MCF 10A (cell line): ENCODE data around the gene RBM20. TPM values are rescaled to one million over a fixed set of nuclear protein-coding genes. Genes with fewer than 3 reads are reported as not detected.

Experiments
- BruUV-seq: library from RNA; stranded (reverse); fragments of 400-500 nt; replicated peaks from 2 replicates; lab custom pipeline; 2021; lab: Mats Ljungman, UMichigan
- CTCF ChIA-PET: fragments of 300-600 bp; sonication (Branson Sonifier 250); formaldehyde crosslinking; extraction: SDS; loops from one replicate; lab custom pipeline; 2021; ENCODE audit warnings: antibody characterized with exemption, inconsistent platforms; lab: Yijun Ruan, JAX
- POLR2A ChIA-PET: fragments of 300-600, 350-650 bp; sonication (Branson Sonifier 250); formaldehyde crosslinking; extraction: SDS; loops from one replicate; lab custom pipeline; 2020; ENCODE audit warnings: antibody characterized with exemption, inconsistent platforms; lab: Yijun Ruan, JAX
- DNase-seq: peaks from one replicate; pipeline ENCODE4 v3.0.0-alpha.2; 2018; ENCODE audit not compliant: unreplicated experiment
- H3K27ac Mint-ChIP-seq: one replicate; pipeline ENCODE4 v1.8.0; 2022; ENCODE audit warnings: mild to moderate bottlenecking, low read depth, mixed read lengths; ENCODE audit not compliant: unreplicated experiment
- H3K27me3 Mint-ChIP-seq: one replicate; pipeline ENCODE4 v1.8.0; 2022; ENCODE audit warnings: mixed read lengths; ENCODE audit not compliant: insufficient read depth, unreplicated experiment
- H3K36me3 Mint-ChIP-seq: one replicate; pipeline ENCODE4 v1.8.0; 2022; ENCODE audit warnings: mild to moderate bottlenecking, moderate library complexity, mixed read lengths; ENCODE audit not compliant: insufficient read depth, unreplicated experiment
- H3K4me1 Mint-ChIP-seq: one replicate; pipeline ENCODE4 v1.8.0; 2022; ENCODE audit warnings: mixed read lengths; ENCODE audit not compliant: insufficient read depth, unreplicated experiment
- H3K4me3 Mint-ChIP-seq: one replicate; pipeline ENCODE4 v1.8.0; 2022; ENCODE audit warnings: mild to moderate bottlenecking, moderate library complexity, mixed read lengths; ENCODE audit not compliant: unreplicated experiment
- H3K9me3 Mint-ChIP-seq: one replicate; pipeline ENCODE4 v1.8.0; 2022; ENCODE audit warnings: mixed read lengths; ENCODE audit not compliant: unreplicated experiment
- intact Hi-C: fragments of 100-400 bp; cut with micrococcal nuclease; formaldehyde crosslinking; loops from 2 replicates; pipeline ENCODE4 v1.14.1; 2022
- total RNA-seq: library from RNA; stranded (reverse); gene quantifications from 2 replicates; pipeline ENCODE4 v1.2.3, GENCODE V29; 2022
- TF ChIP-seq, protein P1 (sequence below): fragments of 200-600 bp; IDR thresholded peaks from one replicate; pipeline ENCODE4 v1.8.0; 2022; ENCODE audit warnings: antibody characterized with exemption, mild to moderate bottlenecking; ENCODE audit not compliant: unreplicated experiment

Gene RBM20
- total RNA-seq, 1 experiment from 2014 or later, result not detected

DNA sequence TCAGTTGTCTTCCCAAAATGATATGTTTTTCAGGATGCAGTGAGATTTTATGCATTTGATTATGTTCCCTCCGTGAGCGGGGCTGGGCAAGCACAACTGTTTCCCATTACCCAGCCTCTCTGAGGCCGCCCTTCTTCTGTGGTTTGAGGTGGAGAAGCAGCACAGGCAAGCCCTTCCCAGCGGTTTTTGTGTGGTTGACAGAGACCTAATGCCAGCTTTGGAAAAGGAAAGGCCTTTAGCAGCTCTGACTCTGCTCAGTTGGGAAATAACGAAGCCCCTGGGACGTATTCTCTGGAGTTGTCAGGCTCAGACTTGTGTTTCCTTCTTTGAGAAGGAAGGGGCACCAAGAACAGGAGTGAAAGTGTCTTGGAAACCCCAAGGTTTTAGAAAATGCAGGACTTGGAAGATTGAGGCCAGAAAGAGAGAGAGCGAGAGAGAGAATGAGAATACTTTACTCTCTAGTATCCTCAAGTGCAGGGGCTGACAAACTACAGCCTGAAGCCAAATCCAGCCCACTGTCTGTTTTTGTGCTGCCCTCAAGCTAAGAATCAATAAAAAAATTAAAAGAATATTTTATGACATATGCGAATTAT lies 207.0 kb downstream of the RBM20 start:
- TF ChIP-seq, protein P1, sequence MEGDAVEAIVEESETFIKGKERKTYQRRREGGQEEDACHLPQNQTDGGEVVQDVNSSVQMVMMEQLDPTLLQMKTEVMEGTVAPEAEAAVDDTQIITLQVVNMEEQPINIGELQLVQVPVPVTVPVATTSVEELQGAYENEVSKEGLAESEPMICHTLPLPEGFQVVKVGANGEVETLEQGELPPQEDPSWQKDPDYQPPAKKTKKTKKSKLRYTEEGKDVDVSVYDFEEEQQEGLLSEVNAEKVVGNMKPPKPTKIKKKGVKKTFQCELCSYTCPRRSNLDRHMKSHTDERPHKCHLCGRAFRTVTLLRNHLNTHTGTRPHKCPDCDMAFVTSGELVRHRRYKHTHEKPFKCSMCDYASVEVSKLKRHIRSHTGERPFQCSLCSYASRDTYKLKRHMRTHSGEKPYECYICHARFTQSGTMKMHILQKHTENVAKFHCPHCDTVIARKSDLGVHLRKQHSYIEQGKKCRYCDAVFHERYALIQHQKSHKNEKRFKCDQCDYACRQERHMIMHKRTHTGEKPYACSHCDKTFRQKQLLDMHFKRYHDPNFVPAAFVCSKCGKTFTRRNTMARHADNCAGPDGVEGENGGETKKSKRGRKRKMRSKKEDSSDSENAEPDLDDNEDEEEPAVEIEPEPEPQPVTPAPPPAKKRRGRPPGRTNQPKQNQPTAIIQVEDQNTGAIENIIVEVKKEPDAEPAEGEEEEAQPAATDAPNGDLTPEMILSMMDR, result no peak
- intact Hi-C loops, result no loop called here
- Mint-ChIP-seq H3K27ac (peak overlapping the region; percentile 83), H3K9me3 (no peaks in the 10 kb centered on the region), H3K4me3 (no peak overlapping the region), H3K27me3 (no peaks in the 10 kb centered on the region), H3K36me3 (no peaks in the 10 kb centered on the region), H3K4me1 (peaks cover 34% of the 10 kb centered on the region)
- CTCF ChIA-PET, result interaction anchor here (0.6 to 2.5 kb wide), 5 partner anchors 9 to 92 kb away, joined by 3 to 16 read pairs (median 4); no protein-coding TSS in a partner anchor
- DNase-seq, result no peak
- BruUV-seq, result no TSS peak
- POLR2A ChIA-PET, result interaction anchor here (0.6 to 3.9 kb wide), 13 partner anchors 9 to 1331 kb away, joined by 3 to 42 read pairs (median 4); partner anchors contain the start of gene PDCD4

DNA sequence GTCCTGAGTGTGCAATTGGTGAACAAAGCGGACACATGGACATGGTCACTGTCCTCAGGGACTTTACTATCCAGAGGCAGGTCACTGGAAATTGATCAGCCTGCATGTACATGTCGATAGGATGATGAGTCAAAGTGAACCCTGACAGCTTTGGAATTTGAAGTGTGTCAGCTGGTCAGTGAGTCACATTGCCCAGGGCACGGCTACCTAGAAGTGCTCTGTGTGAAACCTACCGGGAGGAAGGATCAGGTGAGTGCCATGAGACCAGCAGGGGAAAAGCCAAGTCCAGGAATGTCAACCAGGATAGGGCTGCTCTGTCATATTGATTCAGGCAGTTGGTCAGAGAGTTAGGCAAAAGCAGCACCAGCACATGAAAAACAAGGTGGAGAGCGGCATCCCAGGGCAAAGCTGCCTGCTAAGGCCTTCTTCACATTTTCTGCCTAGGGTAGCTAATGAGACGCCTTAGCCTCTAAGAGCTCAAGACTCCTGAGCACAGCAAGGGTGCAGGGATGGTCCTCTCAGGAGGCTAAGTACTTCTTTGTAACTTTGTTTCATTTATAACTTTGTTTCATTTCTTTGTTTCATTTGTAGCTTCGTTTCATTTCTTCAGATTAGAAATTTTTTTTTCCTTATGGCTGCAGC lies 208.2 kb downstream of the RBM20 start:
- ChIA-PET CTCF (interaction anchor here (1.2 to 2.5 kb wide), 5 partner anchors 15 to 93 kb away, joined by 3 to 16 read pairs (median 5); no protein-coding TSS in a partner anchor), POLR2A (interaction anchor here (0.5 to 3.9 kb wide), 30 partner anchors 8 to 643 kb away, joined by 3 to 42 read pairs (median 4); partner anchors contain the start of genes BBIP1, PDCD4, SHOC2 and SMNDC1)
- intact Hi-C loops, result no loop called here
- BruUV-seq, result TSS peak; percentile 33
- no peaks in the 10 kb centered on the region for H3K9me3 Mint-ChIP-seq
- H3K27ac Mint-ChIP-seq, result peak overlapping the region; percentile 36
- H3K4me3 Mint-ChIP-seq, result no peak overlapping the region
- H3K36me3 Mint-ChIP-seq, result no peaks in the 10 kb centered on the region
- peaks cover 36% of the 10 kb centered on the region for H3K4me1 Mint-ChIP-seq
- H3K27me3 Mint-ChIP-seq, result no peaks in the 10 kb centered on the region
- peak; percentile 86 for DNase-seq
- TF ChIP-seq, protein P1, result no peak

DNA sequence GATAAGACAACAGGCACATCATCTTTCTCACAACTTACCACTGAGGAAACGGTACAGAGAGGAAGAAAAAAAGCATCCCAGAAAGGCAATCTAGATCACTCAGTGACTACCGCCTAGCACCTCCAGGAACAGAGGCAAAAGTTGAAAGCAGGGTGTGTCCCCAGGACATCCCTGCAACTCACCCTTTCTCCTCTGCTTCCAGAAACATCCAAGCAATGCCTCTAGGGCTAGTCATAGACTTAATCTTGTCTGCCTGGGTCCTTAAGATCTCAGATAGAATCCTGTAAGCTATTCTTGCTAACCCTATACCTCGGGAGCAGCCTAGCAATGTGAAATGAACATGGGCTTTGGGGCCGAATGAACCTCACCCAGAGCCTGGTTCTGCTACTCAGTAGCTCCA lies 208.8 kb downstream of the RBM20 start:
- no peak overlapping the region for H3K4me3 Mint-ChIP-seq

More for the DNA sequence above, 208.8 kb downstream of the RBM20 start:
- H3K9me3 Mint-ChIP-seq, result no peaks in the 10 kb centered on the region
- CTCF ChIA-PET, result interaction anchor here (0.6 to 2.5 kb wide), 5 partner anchors 16 to 52 kb away, joined by 3 to 16 read pairs (median 5); no protein-coding TSS in a partner anchor
- TF ChIP-seq, protein P1, result no peak
- H3K36me3 Mint-ChIP-seq, result no peaks in the 10 kb centered on the region
- BruUV-seq, result no TSS peak
- H3K27ac Mint-ChIP-seq, result peak overlapping the region; percentile 36
- no peaks in the 10 kb centered on the region for H3K27me3 Mint-ChIP-seq
- intact Hi-C loops, result no loop called here
- peaks cover 41% of the 10 kb centered on the region for H3K4me1 Mint-ChIP-seq
- no peak for DNase-seq
- POLR2A ChIA-PET, result interaction anchor here (0.7 to 3.9 kb wide), 23 partner anchors 9 to 642 kb away, joined by 3 to 42 read pairs (median 6); partner anchors contain the start of genes BBIP1, PDCD4, SHOC2 and SMNDC1
